Measurements from ENCODE around the gene LIMS2.

The LIMS2 gene, protein sequence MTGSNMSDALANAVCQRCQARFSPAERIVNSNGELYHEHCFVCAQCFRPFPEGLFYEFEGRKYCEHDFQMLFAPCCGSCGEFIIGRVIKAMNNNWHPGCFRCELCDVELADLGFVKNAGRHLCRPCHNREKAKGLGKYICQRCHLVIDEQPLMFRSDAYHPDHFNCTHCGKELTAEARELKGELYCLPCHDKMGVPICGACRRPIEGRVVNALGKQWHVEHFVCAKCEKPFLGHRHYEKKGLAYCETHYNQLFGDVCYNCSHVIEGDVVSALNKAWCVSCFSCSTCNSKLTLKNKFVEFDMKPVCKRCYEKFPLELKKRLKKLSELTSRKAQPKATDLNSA

DNA sequence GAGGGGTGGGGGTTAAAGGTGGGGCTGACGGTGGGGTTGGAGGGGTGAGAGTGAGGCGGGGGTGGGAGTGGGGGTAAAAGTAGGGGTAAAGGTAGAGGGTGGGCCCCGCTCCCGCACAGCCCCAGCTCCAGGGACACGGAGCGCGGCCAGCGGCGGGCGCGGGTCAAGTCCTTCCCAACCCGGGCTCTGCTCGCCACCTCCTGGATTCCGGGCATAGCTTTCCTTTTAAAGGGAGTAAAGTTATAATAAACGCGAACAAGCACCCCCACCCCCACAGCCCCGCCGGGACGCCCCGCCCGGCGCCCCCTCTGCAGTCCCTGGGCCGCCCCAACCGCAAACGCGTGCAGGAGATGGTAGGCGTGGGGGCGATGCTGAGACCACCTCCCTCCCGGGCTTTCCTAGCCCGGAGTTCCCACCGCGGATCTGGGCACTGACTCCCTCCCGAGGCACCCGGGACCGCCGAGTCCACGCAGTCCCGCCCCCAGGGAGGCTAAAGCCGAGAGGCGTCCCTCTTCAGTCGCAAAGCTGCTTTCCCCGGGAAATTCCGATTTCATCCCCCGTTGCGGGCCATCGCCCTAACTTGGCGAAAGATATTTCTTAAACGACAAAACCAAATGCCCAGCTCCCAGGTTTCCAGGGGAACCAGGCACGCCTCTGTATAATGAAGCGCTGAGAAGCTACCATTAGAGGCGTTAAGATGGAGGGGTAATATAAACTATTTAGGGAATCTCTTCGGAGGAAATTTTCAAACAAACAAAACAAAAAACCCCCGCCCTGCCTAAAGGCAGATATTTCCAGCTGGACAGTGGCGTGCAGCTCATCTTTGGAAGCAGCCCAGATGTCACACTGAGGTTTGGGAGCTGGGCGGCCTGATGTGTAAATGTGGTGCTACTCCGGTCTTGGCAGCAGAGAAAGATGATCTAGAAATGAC lies at the start of gene LIMS2:
LIMS2 (minus strand) TSS at position 200 of the 931 bp plus-strand sequence. CDS start 506 bp downstream, outside the sequence.
- peak; percentile 46 to 49 for DNase-seq (ENCODE audit: low read depth in 2 of 2)
- H3K4me3 ChIP-seq (replicated peaks in 1 of 2; ENCODE audit: low read depth in 2 of 2, low read length in 2 of 2), result peak within 1 kb of the TSS; percentile 53 to 61
- TF ChIP-seq, protein P1, sequence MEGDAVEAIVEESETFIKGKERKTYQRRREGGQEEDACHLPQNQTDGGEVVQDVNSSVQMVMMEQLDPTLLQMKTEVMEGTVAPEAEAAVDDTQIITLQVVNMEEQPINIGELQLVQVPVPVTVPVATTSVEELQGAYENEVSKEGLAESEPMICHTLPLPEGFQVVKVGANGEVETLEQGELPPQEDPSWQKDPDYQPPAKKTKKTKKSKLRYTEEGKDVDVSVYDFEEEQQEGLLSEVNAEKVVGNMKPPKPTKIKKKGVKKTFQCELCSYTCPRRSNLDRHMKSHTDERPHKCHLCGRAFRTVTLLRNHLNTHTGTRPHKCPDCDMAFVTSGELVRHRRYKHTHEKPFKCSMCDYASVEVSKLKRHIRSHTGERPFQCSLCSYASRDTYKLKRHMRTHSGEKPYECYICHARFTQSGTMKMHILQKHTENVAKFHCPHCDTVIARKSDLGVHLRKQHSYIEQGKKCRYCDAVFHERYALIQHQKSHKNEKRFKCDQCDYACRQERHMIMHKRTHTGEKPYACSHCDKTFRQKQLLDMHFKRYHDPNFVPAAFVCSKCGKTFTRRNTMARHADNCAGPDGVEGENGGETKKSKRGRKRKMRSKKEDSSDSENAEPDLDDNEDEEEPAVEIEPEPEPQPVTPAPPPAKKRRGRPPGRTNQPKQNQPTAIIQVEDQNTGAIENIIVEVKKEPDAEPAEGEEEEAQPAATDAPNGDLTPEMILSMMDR (IDR thresholded peaks at IDR 0.05; ENCODE audit: low read depth, low read length), result peak; percentile 21

DNA sequence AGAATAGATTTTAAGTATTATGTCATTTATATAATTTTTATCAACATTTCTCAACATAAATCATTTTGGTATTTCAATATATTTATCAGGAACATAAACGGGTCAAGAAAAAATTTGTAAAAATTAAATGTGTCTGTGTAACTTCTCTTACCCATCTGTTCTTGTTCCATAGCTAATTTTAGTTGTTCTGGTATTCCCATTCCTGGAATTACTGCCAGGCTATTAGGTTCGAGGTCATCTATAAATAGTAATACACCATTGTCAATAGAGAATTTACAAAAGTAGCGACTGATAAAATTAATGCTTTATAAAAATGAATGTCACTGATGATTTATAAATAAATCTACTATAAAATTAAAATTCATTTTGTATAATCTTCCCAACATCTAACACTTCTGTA lies 47.5 kb upstream of the LIMS2 start:
- TF ChIP-seq, protein P1 (IDR thresholded peaks at IDR 0.05; ENCODE audit: low read depth, low read length), result no peak
- H3K4me3 ChIP-seq (replicated peaks in 1 of 2; ENCODE audit: low read depth in 2 of 2, low read length in 2 of 2), result no peak overlapping the region
- no peak for DNase-seq (ENCODE audit: low read depth in 2 of 2)

DNA sequence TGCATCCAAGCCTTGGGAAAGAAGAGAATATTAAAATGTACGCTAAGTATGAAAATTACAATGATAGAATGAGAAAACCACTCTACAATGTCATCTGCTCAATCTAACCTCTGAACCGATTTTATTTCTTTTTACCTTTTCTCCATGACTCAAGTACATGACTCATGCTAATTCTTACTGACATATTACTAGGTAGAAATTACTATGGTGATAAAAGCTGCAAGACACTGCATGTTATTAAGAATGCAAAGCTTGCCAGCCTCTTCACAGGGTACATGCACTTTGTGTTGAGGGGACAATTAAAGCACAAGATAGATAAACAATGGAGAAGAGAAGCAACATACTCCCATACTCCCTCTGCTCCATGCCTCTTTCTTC lies 46.6 kb upstream of the LIMS2 start:
- TF ChIP-seq, protein P1 (IDR thresholded peaks at IDR 0.05; ENCODE audit: low read depth, low read length), result no peak
- no peak overlapping the region for H3K4me3 ChIP-seq (replicated peaks in 1 of 2; ENCODE audit: low read depth in 2 of 2, low read length in 2 of 2)
- peak in 1 of 2 donors; percentile 14 for DNase-seq (ENCODE audit: low read depth in 2 of 2)

DNA sequence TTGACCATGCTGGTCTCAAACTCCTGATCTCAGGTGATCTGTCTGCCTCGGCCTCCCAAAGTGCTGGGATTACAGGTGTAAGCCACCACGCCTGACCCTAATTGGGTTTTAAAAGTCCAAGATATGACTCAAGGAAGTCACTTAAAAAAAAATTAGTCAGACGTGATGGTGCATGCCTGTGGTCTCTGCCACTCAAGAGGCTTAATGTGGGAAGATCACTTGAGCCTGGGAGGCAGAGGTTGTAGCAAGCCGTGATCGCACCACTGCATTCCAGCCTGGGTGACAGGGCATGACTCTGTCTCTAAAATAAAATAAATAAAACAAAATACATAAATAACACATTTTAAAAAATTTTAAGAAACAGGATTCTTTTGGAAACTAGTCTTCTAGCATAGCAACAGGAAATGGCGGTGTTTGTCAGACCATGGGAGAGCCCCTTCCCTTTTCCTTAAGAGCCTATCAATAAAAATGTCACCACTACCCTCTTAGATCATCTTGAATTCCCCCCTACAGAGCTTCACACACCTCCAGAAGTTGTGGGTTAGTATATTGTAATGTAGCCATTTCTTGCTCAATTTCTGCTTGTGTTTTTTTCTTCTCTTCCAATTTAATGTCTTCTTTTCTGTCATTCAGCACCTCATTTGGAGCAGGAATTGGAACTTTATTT lies 46.1 kb upstream of the LIMS2 start:
- DNase-seq (ENCODE audit: low read depth in 2 of 2), result peak in 1 of 2 donors; percentile 19

DNA sequence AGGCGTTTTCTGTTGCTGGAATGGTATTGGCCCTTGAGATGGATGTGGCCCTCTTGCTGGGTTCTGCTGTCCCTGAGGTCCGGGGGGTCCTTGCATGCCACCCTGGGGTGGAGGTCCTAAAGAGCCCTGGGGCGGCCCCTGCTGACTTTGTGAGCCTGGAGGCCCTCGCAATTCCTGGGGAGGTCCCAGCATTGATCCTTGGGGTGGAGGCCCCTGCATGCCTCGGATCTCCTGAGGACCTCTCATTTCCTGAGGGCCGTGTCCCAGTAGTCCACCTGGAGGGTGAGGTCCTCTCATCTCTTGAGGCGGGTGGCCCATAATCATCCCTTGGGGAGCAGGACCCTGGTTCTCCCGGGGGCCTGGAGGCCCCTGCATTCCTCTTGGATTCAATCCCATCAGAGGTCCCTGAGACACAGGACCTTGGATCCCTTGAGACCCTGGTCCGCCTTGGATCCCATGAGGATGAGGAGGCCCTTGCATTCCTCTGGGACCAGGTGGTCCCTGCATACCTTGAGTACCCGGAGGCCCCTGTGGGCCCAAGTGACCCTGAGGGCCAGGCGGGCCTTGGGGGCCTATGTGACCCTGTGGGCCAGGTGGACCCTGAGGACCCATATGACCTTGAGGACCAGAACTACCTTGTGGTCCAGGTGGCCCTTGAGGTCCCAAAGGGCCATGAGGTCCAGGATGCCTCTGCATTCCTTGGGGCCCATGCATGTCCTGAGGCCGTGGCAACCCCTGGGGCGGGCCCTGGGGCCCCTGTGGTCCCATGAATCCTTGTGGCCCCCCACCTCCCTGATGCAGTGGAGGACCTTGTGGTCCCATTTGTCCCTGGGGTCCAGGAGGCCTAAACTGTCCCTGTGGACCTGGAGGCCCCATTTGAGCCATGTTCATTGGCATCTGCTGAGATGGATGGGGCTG lies 44.2 kb upstream of the LIMS2 start:
- H3K4me3 ChIP-seq (replicated peaks in 1 of 2; ENCODE audit: low read depth in 2 of 2, low read length in 2 of 2), result no peak overlapping the region
- no peak for DNase-seq (ENCODE audit: low read depth in 2 of 2)
- TF ChIP-seq, protein P1 (IDR thresholded peaks at IDR 0.05; ENCODE audit: low read depth, low read length), result no peak

More for the DNA sequence above, 46.1 kb upstream of the LIMS2 start:
- H3K4me3 ChIP-seq (replicated peaks in 1 of 2; ENCODE audit: low read depth in 2 of 2, low read length in 2 of 2), result no peak overlapping the region
- TF ChIP-seq, protein P1 (IDR thresholded peaks at IDR 0.05; ENCODE audit: low read depth, low read length), result no peak
